Stomach (tissue), 9 donors: ENCODE measurements around the gene SCUBE3. TPM values are rescaled to one million over a fixed set of nuclear protein-coding genes. Genes with fewer than 3 reads are reported as not detected.

Experiments used
- DNase-seq, 2 donors: peaks; one replicate each; pipeline versions ENCODE4 v3.0.0 to v3.0.0-alpha.2; 2013 to 2019
- H3K27ac ChIP-seq, 5 donors: fragments of 200-600 bp in 4 of 5; sonication (generic) in 4 of 5; one replicate each; pipeline ENCODE4 v1.5.1; 2013 to 2019; ENCODE audit warnings: mild to moderate bottlenecking in 1 of 5, moderate library complexity in 1 of 5
- H3K27me3 ChIP-seq, 3 donors: fragments of 200-600 bp; sonication (generic); one replicate each; pipeline ENCODE4 v1.5.1; 2017 to 2019; ENCODE audit warnings: mixed run types in 1 of 3
- H3K36me3 ChIP-seq, 4 donors: fragments of 200-600 bp; sonication (generic); 1 replicate in 3 of 4; 2 replicates in 1 of 4; pipeline ENCODE4 v1.5.1; 2016 to 2019
- H3K4me1 ChIP-seq, 4 donors: fragments of 200-600 bp; sonication (generic); one replicate each; pipeline ENCODE4 v1.5.1; 2016 to 2019
- H3K4me3 ChIP-seq, 4 donors: fragments of 200-600 bp; sonication (generic) in 3 of 4; one replicate each; pipeline ENCODE4 v1.5.1; 2016 to 2019; ENCODE audit warnings: mild to moderate bottlenecking in 1 of 4
- H3K9me3 ChIP-seq, 4 donors: fragments of 200-600 bp; sonication (generic); one replicate each; pipeline ENCODE4 v1.5.1; 2016 to 2019
- CTCF ChIP-seq, 7 experiments: fragments of 450-650 bp in 4 of 7; fragments of 200-600 bp in 3 of 7; sonication (generic) in 3 of 7; IDR thresholded peaks; one replicate each; pipeline ENCODE4 v1.5.1; 2016 to 2019; ENCODE audit warnings: antibody characterized with exemption in 7 of 7, control low read depth in 2 of 7, mild to moderate bottlenecking in 1 of 7
- EP300 ChIP-seq: sonication (generic); formaldehyde crosslinking; IDR thresholded peaks from one replicate; pipeline ENCODE4 v1.6.1; 2017; ENCODE audit warnings: antibody characterized with exemption
- POLR2A ChIP-seq, 4 donors: fragments of 450-650 bp; IDR thresholded peaks; one replicate each; pipeline ENCODE4 v1.6.1; 2016; ENCODE audit warnings: antibody characterized with exemption in 4 of 4, control low read depth in 2 of 4, mild to moderate bottlenecking in 1 of 4, moderate library complexity in 1 of 4
- POLR2AphosphoS5 ChIP-seq, 3 donors: sonication (generic); formaldehyde crosslinking; IDR thresholded peaks; one replicate each; pipeline ENCODE4 v1.6.1; 2016; ENCODE audit warnings: antibody characterized with exemption in 3 of 3
- WGBS, 5 donors: extraction: QIAGEN DNeasy Blood & Tissue Kit in 3 of 5; methylation state at CpG; one replicate each; pipeline versions ENCODE4 v1.1.5 to v1.1.7; 2013 to 2018; 5-methylcytosine and 5-hydroxymethylcytosine counted together
- intact Hi-C: fragments of 100-400 bp; cut with DNase I; formaldehyde crosslinking; loops from one replicate; pipeline ENCODE4 v1.15.1; 2023; ENCODE audit warnings: low total_unique reads
- polyA plus RNA-seq, 3 donors: library from polyadenylated mRNA; stranded (reverse); fragments of 200-250 nt; gene quantifications; one replicate each; pipeline ENCODE4 v1.2.3, GENCODE V29; 2013
- total RNA-seq, 5 donors: library from RNA; depleted of rRNA; stranded (reverse); fragments of >200 nt; gene quantifications; one replicate each; pipeline versions ENCODE4 v1.1.0 to v1.2.3, GENCODE V29; 2014 to 2016
- donor health status: healthy with polysubstance abuse.
- donor health status: Bipolar disorder and iron deficiency.
- donor health status: healthy.

The SCUBE3 gene
- total and polyA plus RNA-seq, 8 donors = 0.15 to 2.3 (median 0.31) TPM; not detected in 1

GRCh38 chr6:35170166-35170565 lies 43.6 kb upstream of the SCUBE3 start:
- intact Hi-C loops = no loop called here
- WGBS, 5 donors = 64 to 100% (median 77%) methylated on average over 1 of the region's 1 CpG
- H3K36me3 ChIP-seq = no peaks in the 10 kb centered on the region
- no peak for TF ChIP-seq POLR2A (IDR thresholded peaks at IDR 0.05)
- no peak for TF ChIP-seq CTCF (IDR thresholded peaks at IDR 0.05)
- no peak for TF ChIP-seq POLR2AphosphoS5 (IDR thresholded peaks at IDR 0.05)
- TF ChIP-seq EP300 = no peak
- H3K9me3 ChIP-seq = no peaks in the 10 kb centered on the region
- H3K4me1 ChIP-seq = peaks cover 12 to 20% (median 16%) of the 10 kb centered on the region in 4 donors
- H3K27ac ChIP-seq = no peak overlapping the region
- H3K27me3 ChIP-seq = no peaks in the 10 kb centered on the region
- DNase-seq = no peak
- H3K4me3 ChIP-seq = no peak overlapping the region

GRCh38 chr6:35170891-35171290 lies 42.9 kb upstream of the SCUBE3 start:
- Histone ChIP-seq H3K27ac (no peak overlapping the region), H3K4me1 (peaks cover 6 to 15% (median 10%) of the 10 kb centered on the region in 4 donors), H3K27me3 (no peaks in the 10 kb centered on the region), H3K4me3 (no peak overlapping the region), H3K9me3 (no peaks in the 10 kb centered on the region), H3K36me3 (no peaks in the 10 kb centered on the region)
- intact Hi-C loops = no loop called here
- no peak for DNase-seq
- 87 to 96% (median 92%) methylated on average over 3 of the region's 3 CpGs for WGBS, 5 donors
- TF ChIP-seq CTCF (IDR thresholded peaks at IDR 0.05) = no peak
- TF ChIP-seq EP300 = no peak

- no peak overlapping the region for H3K27ac ChIP-seq
- no peak for DNase-seq
- no peaks in the 10 kb centered on the region for H3K4me1 ChIP-seq
- H3K36me3 ChIP-seq = no peaks in the 10 kb centered on the region
- H3K9me3 ChIP-seq = no peaks in the 10 kb centered on the region
- TF ChIP-seq EP300 (no peak), POLR2A (IDR thresholded peaks at IDR 0.05) (no peak), CTCF (IDR thresholded peaks at IDR 0.05) (no peak), POLR2AphosphoS5 (IDR thresholded peaks at IDR 0.05) (no peak)
- H3K4me3 ChIP-seq = no peak overlapping the region
- H3K27me3 ChIP-seq = no peaks in the 10 kb centered on the region
- intact Hi-C loops = no loop called here
- 69 to 89% (median 76%) methylated on average over 5 of the region's 5 CpGs for WGBS, 5 donors
Measured at GRCh38 chr6:35173044-35173426, 40.7 kb upstream of the SCUBE3 start.

- TF ChIP-seq POLR2AphosphoS5 (IDR thresholded peaks at IDR 0.05) (no peak), EP300 (no peak), CTCF (IDR thresholded peaks at IDR 0.05) (no peak), POLR2A (IDR thresholded peaks at IDR 0.05) (no peak)
- Histone ChIP-seq H3K4me3 (no peak overlapping the region), H3K9me3 (no peaks in the 10 kb centered on the region), H3K36me3 (no peaks in the 10 kb centered on the region), H3K27ac (no peak overlapping the region), H3K27me3 (no peaks in the 10 kb centered on the region), H3K4me1 (no peaks in the 10 kb centered on the region)
- 59 to 71% (median 68%) methylated on average over 7 of the region's 7 CpGs for WGBS, 5 donors
- intact Hi-C loops = no loop called here
- DNase-seq = no peak
Measured at GRCh38 chr6:35173427-35174087, 40.2 kb upstream of the SCUBE3 start.
